A549 (cell line): ENCODE data around the gene THUMPD1. TPM values are rescaled to one million over a fixed set of nuclear protein-coding genes. Genes with fewer than 3 reads are reported as not detected.
"Not testable (repeated sequence)": the region's sequence is repeated elsewhere in the genome, so short reads cannot be mapped to it uniquely, and the experiment has no call there.

Experiments used
- ATAC-seq, 2 experiments: fragments of 200-7000 bp in 1 of 2; fragments of >200 bp in 1 of 2; cut with Nextera tagmentation in 1 of 2; cut with Tn5 transposase in 1 of 2; 3 replicates each; pipeline versions ENCODE4 v1.8.0 to v1.9.1; 2018 to 2020; ENCODE audit warnings: mild to moderate bottlenecking in 1 of 2, moderate library complexity in 1 of 2
- CTCF ChIA-PET: fragments of 300-600 bp; sonication (Branson Sonifier 250); formaldehyde crosslinking; extraction: SDS; loops from one replicate; lab custom pipeline; 2021; ENCODE audit warnings: antibody characterized with exemption, inconsistent platforms; lab: Yijun Ruan, JAX
- POLR2A ChIA-PET: fragments of 350-600 bp; formaldehyde crosslinking; extraction: SDS; loops from one replicate; lab custom pipeline; 2021; ENCODE audit warnings: antibody characterized with exemption, inconsistent platforms; lab: Yijun Ruan, JAX
- DNase-seq, 2 experiments: peaks; one replicate each; pipeline versions ENCODE4 v3.0.0 to v3.0.0-alpha.2; 2011 to 2016; ENCODE audit warnings: low read depth in 1 of 2, low spot score in 1 of 2
- FAIRE-seq: peaks from 2 replicates; lab custom pipeline; 2011; peaks lifted over from hg19 to GRCh38; lab: Jason Lieb, UNC
- H3K27ac ChIP-seq, 2 experiments: fragments of >200 bp; sonication (Bioruptor Twin); formaldehyde crosslinking; 3 replicates each; pipeline ENCODE4 v1.5.1; 2016 to 2017
- H3K4me1 ChIP-seq: fragments of >200 bp; sonication (Bioruptor Twin); formaldehyde crosslinking; 3 replicates; pipeline ENCODE4 v1.6.1; 2016
- H3K4me2 ChIP-seq: fragments of >200 bp; sonication (Bioruptor Twin); formaldehyde crosslinking; 3 replicates; pipeline ENCODE4 v1.6.1; 2016
- H3K4me3 ChIP-seq: fragments of >200 bp; sonication (Bioruptor Twin); formaldehyde crosslinking; 3 replicates; pipeline ENCODE4 v1.5.1; 2016
- H3K9me3 ChIP-seq: fragments of >200 bp; sonication (Bioruptor Twin); formaldehyde crosslinking; 3 replicates; pipeline ENCODE4 v1.6.1; 2016
- BCL3 ChIP-seq: fragments of >200 bp; sonication (Bioruptor Twin); formaldehyde crosslinking; IDR thresholded peaks from 3 replicates; pipeline ENCODE4 v1.6.1; 2016
- CEBPB ChIP-seq, 2 experiments: fragments of >200 bp in 1 of 2; sonication (Bioruptor Twin) in 1 of 2; formaldehyde crosslinking in 1 of 2; IDR thresholded peaks; 2 replicates each; pipeline ENCODE4 v1.6.1; 2012 to 2016
- ELK1 ChIP-seq: fragments of 150-350 bp; IDR thresholded peaks from 2 replicates; pipeline ENCODE4 v1.6.1; 2014; ENCODE audit warnings: low read depth, mild to moderate bottlenecking, low read length
- FOSL2 ChIP-seq, 2 experiments: fragments of 450-650 bp in 1 of 2; fragments of >200 bp in 1 of 2; sonication (Bioruptor Twin) in 1 of 2; formaldehyde crosslinking; IDR thresholded peaks; 2 replicates each; pipeline versions ENCODE4 v1.5.0 to v1.6.1; 2016 to 2020; ENCODE audit warnings: mild to moderate bottlenecking in 1 of 2, moderate library complexity in 1 of 2
- HES2 ChIP-seq: fragments of >200 bp; sonication (Bioruptor Twin); formaldehyde crosslinking; IDR thresholded peaks from 2 replicates; pipeline ENCODE4 v1.6.1; 2016
- HEYL ChIP-seq: fragments of 250-450 bp; sonication (Bioruptor Pico); IDR thresholded peaks from 2 replicates; pipeline ENCODE4 v1.8.0; 2021; ENCODE audit warnings: mild to moderate bottlenecking, moderate library complexity
- HOXB5 ChIP-seq: fragments of 250-450 bp; sonication (Bioruptor Pico); IDR thresholded peaks from 2 replicates; pipeline ENCODE4 v1.5.0; 2020; ENCODE audit warnings: mild to moderate bottlenecking, moderate library complexity
- MAFK ChIP-seq: fragments of 450-650 bp; IDR thresholded peaks from 2 replicates; pipeline ENCODE4 v1.6.1; 2014; ENCODE audit not compliant: partially characterized antibody
- MYC ChIP-seq: IDR thresholded peaks from 2 replicates; pipeline ENCODE4 v1.6.1; 2012; ENCODE audit warnings: mild to moderate bottlenecking, inconsistent platforms, low read length, improper control_type of control experiment, borderline replicate concordance
- NPAS2 ChIP-seq: fragments of 250-450 bp; sonication (Bioruptor Pico); IDR thresholded peaks from 2 replicates; pipeline ENCODE4 v1.8.0; 2022; ENCODE audit warnings: mild to moderate bottlenecking, moderate library complexity, borderline replicate concordance
- PBX3 ChIP-seq: IDR thresholded peaks from 2 replicates; pipeline ENCODE4 v1.6.1; 2012
- RAD21 ChIP-seq, 2 experiments: fragments of >200 bp in 1 of 2; sonication (Bioruptor Twin) in 1 of 2; formaldehyde crosslinking in 1 of 2; IDR thresholded peaks in 1 of 2; conservative IDR thresholded peaks in 1 of 2; 2 replicates in 1 of 2; 3 replicates in 1 of 2; pipeline ENCODE4 v1.6.1; 2012 to 2018; ENCODE audit warnings: inconsistent platforms in 1 of 2
- SMC3 ChIP-seq: fragments of >200 bp; sonication (Bioruptor Twin); formaldehyde crosslinking; IDR thresholded peaks from 3 replicates; pipeline ENCODE4 v1.6.1; 2018; ENCODE audit warnings: inconsistent platforms
- SREBF2 ChIP-seq: fragments of 450-650 bp; IDR thresholded peaks from 2 replicates; pipeline ENCODE4 v1.6.1; 2014; ENCODE audit warnings: mild to moderate bottlenecking, moderate library complexity
- TFCP2L1 ChIP-seq: fragments of 250-450 bp; sonication (Bioruptor Pico); IDR thresholded peaks from 2 replicates; pipeline ENCODE4 v1.5.0; 2021; ENCODE audit warnings: mild to moderate bottlenecking
- TP53 ChIP-seq: fragments of 250-450 bp; sonication (Bioruptor Pico); IDR thresholded peaks from 2 replicates; pipeline ENCODE4 v1.5.0; 2021; ENCODE audit warnings: mild to moderate bottlenecking, moderate library complexity
- ZC3H11A ChIP-seq: fragments of 450-650 bp; IDR thresholded peaks from 2 replicates; pipeline ENCODE4 v1.6.1; 2014; ENCODE audit warnings: antibody characterized with exemption, mild to moderate bottlenecking
- ZFP36 ChIP-seq: fragments of 450-650 bp; IDR thresholded peaks from 2 replicates; pipeline ENCODE4 v1.6.1; 2014; ENCODE audit warnings: borderline replicate concordance; ENCODE audit not compliant: partially characterized antibody
- WGBS: methylation state at CpG from one replicate; pipeline ENCODE4 v1.1.6; 2017; ENCODE audit errors: missing lambda C conversion rate; 5-methylcytosine and 5-hydroxymethylcytosine counted together
- polyA plus RNA-seq, 4 experiments: library from polyadenylated mRNA; depleted of rRNA in 3 of 4; stranded (reverse); fragments of >200 nt; fragmentation: RNase III in 1 of 4; extraction: RNeasy Plus Mini Kit Qiagen cat#74134 plus additional on column Dnase treatment in 1 of 4; gene quantifications; 2 replicates in 3 of 4; 3 replicates in 1 of 4; pipeline ENCODE4 v1.2.3, GENCODE V29; 2011 to 2017
- TF ChIP-seq, protein P1 (sequence below): fragments of 250-450 bp; sonication (Bioruptor Pico); IDR thresholded peaks from 2 replicates; pipeline ENCODE4 v1.5.0; 2021; ENCODE audit warnings: mild to moderate bottlenecking, moderate library complexity, borderline replicate concordance
- TF ChIP-seq, protein P2 (sequence below): fragments of >200 bp; sonication (Bioruptor Twin); formaldehyde crosslinking; IDR thresholded peaks from 3 replicates; pipeline ENCODE4 v1.5.1; 2016
- TF ChIP-seq, protein P3 (sequence below): IDR thresholded peaks from 2 replicates; pipeline ENCODE4 v1.6.1; 2012; ENCODE audit warnings: low read depth, borderline replicate concordance

Gene THUMPD1
- polyA plus RNA-seq, 2 of the 4 experiments (the other 2 are of a cell fraction), result 27.8 to 47.7 TPM

DNA sequence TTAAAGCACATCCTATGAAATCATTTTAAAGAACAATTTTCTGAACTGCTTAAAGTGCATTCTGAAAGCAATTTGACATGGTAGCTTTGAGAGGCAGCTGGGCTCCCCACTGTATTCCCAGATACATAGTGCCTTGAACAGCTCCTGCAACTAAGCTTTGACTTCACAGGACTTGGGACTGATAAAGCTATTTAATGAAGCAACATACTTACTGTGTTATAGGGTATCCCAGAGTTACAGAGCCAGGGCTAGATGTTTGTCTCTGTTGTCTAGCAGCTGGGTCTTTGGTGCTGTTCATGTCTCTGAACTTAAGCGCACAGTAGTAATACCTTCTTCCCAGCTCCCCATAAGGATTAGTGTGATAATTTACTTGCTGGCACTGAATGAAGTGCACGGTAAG is 45.0 kb downstream of the THUMPD1 start:
- Histone ChIP-seq H3K4me1 (no peaks in the 10 kb centered on the region), H3K4me2 (no peak overlapping the region), H3K27ac (no peak overlapping the region), H3K4me3 (no peak overlapping the region), H3K9me3 (no peaks in the 10 kb centered on the region)
- POLR2A ChIA-PET, result no interaction called here
- WGBS, result 58% methylated on average over 2 of the region's 2 CpGs
- TF ChIP-seq BCL3, result no peak
- TF ChIP-seq TFCP2L1, result no peak
- no peak for TF ChIP-seq ZFP36
- no peak for TF ChIP-seq PBX3
- no peak for TF ChIP-seq ZC3H11A
- no peak for TF ChIP-seq ELK1
- TF ChIP-seq RAD21 (conservative IDR thresholded peaks at IDR 0.05 in 1 of 2, IDR thresholded peaks at IDR 0.05 in 1 of 2), result no peak
- TF ChIP-seq, protein P1, sequence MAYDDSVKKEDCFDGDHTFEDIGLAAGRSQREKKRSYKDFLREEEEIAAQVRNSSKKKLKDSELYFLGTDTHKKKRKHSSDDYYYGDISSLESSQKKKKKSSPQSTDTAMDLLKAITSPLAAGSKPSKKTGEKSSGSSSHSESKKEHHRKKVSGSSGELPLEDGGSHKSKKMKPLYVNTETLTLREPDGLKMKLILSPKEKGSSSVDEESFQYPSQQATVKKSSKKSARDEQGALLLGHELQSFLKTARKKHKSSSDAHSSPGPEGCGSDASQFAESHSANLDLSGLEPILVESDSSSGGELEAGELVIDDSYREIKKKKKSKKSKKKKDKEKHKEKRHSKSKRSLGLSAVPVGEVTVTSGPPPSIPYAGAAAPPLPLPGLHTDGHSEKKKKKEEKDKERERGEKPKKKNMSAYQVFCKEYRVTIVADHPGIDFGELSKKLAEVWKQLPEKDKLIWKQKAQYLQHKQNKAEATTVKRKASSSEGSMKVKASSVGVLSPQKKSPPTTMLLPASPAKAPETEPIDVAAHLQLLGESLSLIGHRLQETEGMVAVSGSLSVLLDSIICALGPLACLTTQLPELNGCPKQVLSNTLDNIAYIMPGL, result no peak
- TF ChIP-seq TP53, result no peak
- TF ChIP-seq, protein P2, sequence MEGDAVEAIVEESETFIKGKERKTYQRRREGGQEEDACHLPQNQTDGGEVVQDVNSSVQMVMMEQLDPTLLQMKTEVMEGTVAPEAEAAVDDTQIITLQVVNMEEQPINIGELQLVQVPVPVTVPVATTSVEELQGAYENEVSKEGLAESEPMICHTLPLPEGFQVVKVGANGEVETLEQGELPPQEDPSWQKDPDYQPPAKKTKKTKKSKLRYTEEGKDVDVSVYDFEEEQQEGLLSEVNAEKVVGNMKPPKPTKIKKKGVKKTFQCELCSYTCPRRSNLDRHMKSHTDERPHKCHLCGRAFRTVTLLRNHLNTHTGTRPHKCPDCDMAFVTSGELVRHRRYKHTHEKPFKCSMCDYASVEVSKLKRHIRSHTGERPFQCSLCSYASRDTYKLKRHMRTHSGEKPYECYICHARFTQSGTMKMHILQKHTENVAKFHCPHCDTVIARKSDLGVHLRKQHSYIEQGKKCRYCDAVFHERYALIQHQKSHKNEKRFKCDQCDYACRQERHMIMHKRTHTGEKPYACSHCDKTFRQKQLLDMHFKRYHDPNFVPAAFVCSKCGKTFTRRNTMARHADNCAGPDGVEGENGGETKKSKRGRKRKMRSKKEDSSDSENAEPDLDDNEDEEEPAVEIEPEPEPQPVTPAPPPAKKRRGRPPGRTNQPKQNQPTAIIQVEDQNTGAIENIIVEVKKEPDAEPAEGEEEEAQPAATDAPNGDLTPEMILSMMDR, result no peak
- TF ChIP-seq SMC3, result no peak
- TF ChIP-seq HOXB5 (CRISPR knock-in tag), result no peak
- ATAC-seq (no peak), FAIRE-seq (no peak), DNase-seq (no peak)
- CTCF ChIA-PET, result no interaction called here

- Histone ChIP-seq H3K9me3 (no peaks in the 10 kb centered on the region), H3K4me1 (no peaks in the 10 kb centered on the region), H3K4me2 (no peak overlapping the region), H3K4me3 (no peak overlapping the region)
- DNase-seq, result no peak
- ChIA-PET CTCF (no interaction called here), POLR2A (no interaction called here)
- 9% methylated on average over 4 of the region's 4 CpGs for WGBS
- no peak for ATAC-seq
- no peak for FAIRE-seq
- TF ChIP-seq, protein P3, sequence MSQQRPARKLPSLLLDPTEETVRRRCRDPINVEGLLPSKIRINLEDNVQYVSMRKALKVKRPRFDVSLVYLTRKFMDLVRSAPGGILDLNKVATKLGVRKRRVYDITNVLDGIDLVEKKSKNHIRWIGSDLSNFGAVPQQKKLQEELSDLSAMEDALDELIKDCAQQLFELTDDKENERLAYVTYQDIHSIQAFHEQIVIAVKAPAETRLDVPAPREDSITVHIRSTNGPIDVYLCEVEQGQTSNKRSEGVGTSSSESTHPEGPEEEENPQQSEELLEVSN, result no peak
- TF ChIP-seq CEBPB (IDR thresholded peaks at IDR 0.05) (no peak), FOSL2 (IDR thresholded peaks at IDR 0.05) (no peak), FOSL2 (CRISPR knock-in tag; IDR thresholded peaks at IDR 0.05) (no peak), ZFP36 (no peak), NPAS2 (CRISPR knock-in tag) (no peak), HEYL (CRISPR knock-in tag) (no peak), HES2 (no peak), MAFK (no peak), SREBF2 (no peak), MYC (no peak)
- TF ChIP-seq, all 56 proteins: peak for 0
- H3K27ac ChIP-seq, result no peak overlapping the region
Observed at GRCh38 chr16:20695024-20695423, 46.6 kb downstream of the THUMPD1 start.

DNA sequence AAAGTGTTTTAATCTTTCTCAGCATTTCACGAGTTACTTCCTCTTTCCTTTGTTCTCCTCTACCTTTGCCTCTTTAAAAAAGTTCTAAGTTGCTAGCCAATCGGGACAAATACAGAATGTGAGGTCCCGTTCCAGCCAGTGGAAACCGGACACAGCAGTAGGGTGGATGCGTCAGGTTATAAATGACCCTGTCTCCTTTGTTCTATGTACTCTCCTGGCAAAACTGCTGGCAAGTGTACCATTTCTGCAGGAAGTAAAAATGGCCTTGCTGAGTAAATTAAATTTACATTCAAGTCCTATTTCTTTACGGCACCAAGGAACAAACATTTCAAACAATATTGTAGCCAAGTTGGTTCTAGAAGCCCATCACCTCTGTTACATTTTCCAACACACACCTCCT is 47.5 kb downstream of the THUMPD1 start:
- H3K9me3 ChIP-seq, DNase-seq, H3K4me1 ChIP-seq, H3K27ac ChIP-seq, FAIRE-seq, H3K4me3 ChIP-seq, ATAC-seq, H3K4me2 ChIP-seq, POLR2A ChIA-PET: not testable (repeated sequence)
- CTCF ChIA-PET, result interaction anchor here (1.6 kb wide), 1 partner anchor 23 kb away, joined by 5 read pairs; no protein-coding TSS in a partner anchor
- 21% methylated on average over 6 of the region's 6 CpGs for WGBS
